HepG2 (cell line): Measurements from ENCODE around the gene NUAK2. TPM values are rescaled to one million over a fixed set of nuclear protein-coding genes. Genes with fewer than 3 reads are reported as not detected.
A peak's percentile ranks its signal among the peaks of the same experiment; 100 is the strongest.

Experiments
- BRD4 ChIP-seq: sonication (generic); formaldehyde crosslinking; IDR thresholded peaks from 2 replicates; pipeline ENCODE4 v1.4.0; 2020; ENCODE audit warnings: missing genetic modification reagents
- CCAR2 ChIP-seq: fragments of 200-400 bp; formaldehyde crosslinking; optimal IDR thresholded peaks from 2 replicates; pipeline ENCODE3; 2018; ENCODE audit warnings: low read depth, mild to moderate bottlenecking, low read length, moderate library complexity
- IKZF1 ChIP-seq: fragments of 450-650 bp; IDR thresholded peaks from 2 replicates; pipeline ENCODE4 v1.7.1; 2016
- JUND ChIP-seq: sonication (generic); formaldehyde crosslinking; IDR thresholded peaks from 2 replicates; pipeline ENCODE4 v1.8.0; 2022; ENCODE audit warnings: mild to moderate bottlenecking, missing genetic modification reagents
- KDM4B ChIP-seq: sonication (generic); formaldehyde crosslinking; IDR thresholded peaks from 2 replicates; pipeline ENCODE4 v1.4.0; 2020; ENCODE audit warnings: missing genetic modification reagents
- LCORL ChIP-seq, 2 experiments: fragments of 450-650 bp in 1 of 2; sonication (generic) in 1 of 2; formaldehyde crosslinking in 1 of 2; IDR thresholded peaks; 2 replicates each; pipeline versions ENCODE4 v1.5.0 to v1.6.1; 2017 to 2020; ENCODE audit warnings: antibody characterized with exemption in 1 of 2, missing genetic modification reagents in 1 of 2
- PHF20 ChIP-seq: sonication (generic); formaldehyde crosslinking; IDR thresholded peaks from 2 replicates; pipeline ENCODE4 v1.5.0; 2020; ENCODE audit warnings: mild to moderate bottlenecking, missing genetic modification reagents
- PLRG1 ChIP-seq: fragments of 450-650 bp; conservative IDR thresholded peaks from 2 replicates; pipeline ENCODE4 v1.6.1; 2016
- PRDM4 ChIP-seq: sonication (generic); formaldehyde crosslinking; IDR thresholded peaks from 2 replicates; pipeline ENCODE4 v1.9.0; 2021; ENCODE audit warnings: missing genetic modification reagents, borderline replicate concordance
- RFX3 ChIP-seq: IDR thresholded peaks from 2 replicates; pipeline ENCODE4 v1.6.1; 2016; ENCODE audit warnings: missing biosample characterization, missing genetic modification reagents
- SIX1 ChIP-seq: sonication (generic); formaldehyde crosslinking; IDR thresholded peaks from 2 replicates; pipeline ENCODE4 v1.4.0; 2020; ENCODE audit warnings: missing genetic modification reagents, borderline replicate concordance
- SKIL ChIP-seq: sonication (generic); formaldehyde crosslinking; IDR thresholded peaks from 2 replicates; pipeline ENCODE4 v1.8.0; 2022; ENCODE audit warnings: missing genetic modification reagents, mild to moderate bottlenecking, moderate library complexity, borderline replicate concordance
- TARDBP ChIP-seq: sonication (generic); formaldehyde crosslinking; IDR thresholded peaks from 2 replicates; pipeline ENCODE4 v1.8.0; 2022; ENCODE audit warnings: mild to moderate bottlenecking, missing genetic modification reagents
- TERF1 ChIP-seq: sonication (generic); formaldehyde crosslinking; IDR thresholded peaks from 2 replicates; pipeline ENCODE4 v1.8.0; 2022; ENCODE audit warnings: mild to moderate bottlenecking, missing genetic modification reagents, moderate library complexity
- U2AF2 ChIP-seq: fragments of 200-400 bp; formaldehyde crosslinking; IDR thresholded peaks from 2 replicates; pipeline ENCODE4 v1.6.1; 2017; ENCODE audit warnings: low read depth, mild to moderate bottlenecking, low read length
- USF2 ChIP-seq, 2 experiments: sonication (generic) in 1 of 2; formaldehyde crosslinking in 1 of 2; IDR thresholded peaks; 2 replicates each; pipeline versions ENCODE4 v1.5.1 to v1.6.1; 2011 to 2020; ENCODE audit warnings: borderline replicate concordance in 1 of 2, low read depth in 1 of 2, low read length in 1 of 2, mild to moderate bottlenecking in 1 of 2, missing genetic modification reagents in 1 of 2, moderate library complexity in 1 of 2
- ZBTB21 ChIP-seq: sonication (generic); formaldehyde crosslinking; IDR thresholded peaks from 2 replicates; pipeline ENCODE4 v1.4.0; 2020; ENCODE audit warnings: missing genetic modification reagents
- ZBTB39 ChIP-seq: sonication (generic); formaldehyde crosslinking; IDR thresholded peaks from 2 replicates; pipeline ENCODE4 v1.5.0; 2020; ENCODE audit warnings: missing genetic modification reagents
- ZFP62 ChIP-seq: sonication (generic); formaldehyde crosslinking; IDR thresholded peaks from 2 replicates; pipeline ENCODE4 v1.4.0; 2020; ENCODE audit warnings: missing genetic modification reagents
- ZNF839 ChIP-seq: sonication (generic); formaldehyde crosslinking; IDR thresholded peaks from 2 replicates; pipeline ENCODE4 v1.4.0; 2020; ENCODE audit warnings: missing genetic modification reagents, mild to moderate bottlenecking, borderline replicate concordance
- polyA plus RNA-seq, 8 experiments: library from polyadenylated mRNA; depleted of rRNA in 3 of 8; stranded (reverse) in 7 of 8; unstranded in 1 of 8; fragments of >200 nt; fragmentation: Illumina TruSeq in 4 of 8; extraction: Trizol in 4 of 8; gene quantifications; 2 replicates each; pipeline versions ENCODE4 v1.2.1 to v1.2.3, GENCODE V29; 2011 to 2016; ENCODE audit warnings: low read depth in 4 of 8, missing spikeins in 1 of 8, mixed read lengths in 1 of 8; ENCODE audit not compliant: insufficient read depth in 1 of 8
- total RNA-seq, 5 experiments: library from RNA; depleted of rRNA; stranded (reverse); fragments of >200 nt; fragmentation: Illumina TruSeq; extraction: Trizol; gene quantifications; 2 replicates each; pipeline ENCODE4 v1.2.3, GENCODE V29; 2016; ENCODE audit warnings: low read depth in 1 of 5

The NUAK2 gene
- total and polyA plus RNA-seq, 2 of the 13 experiments (the other 11 are each of a cell fraction or from before 2014, with no cell fraction given) = 0.75 to 1.1 TPM

GRCh38 chr1:205317311-205317917, 4.1 kb downstream of the NUAK2 start (continued):
- TF ChIP-seq PHF20 (CRISPR knock-in tag) = no peak
- 0 out of 2 replicates have a peak, but pooled peaks have one; percentile 55 for TF ChIP-seq LCORL (IDR thresholded peaks at IDR 0.05)
- peak; percentile 82 for TF ChIP-seq LCORL (CRISPR knock-in tag; IDR thresholded peaks at IDR 0.05)
- no peak for TF ChIP-seq SKIL (CRISPR knock-in tag)
- no peak for TF ChIP-seq USF2 (IDR thresholded peaks at IDR 0.05; ENCODE audit: low read depth, low read length)
- no peak for TF ChIP-seq USF2 (CRISPR knock-in tag; IDR thresholded peaks at IDR 0.05; ENCODE audit: borderline replicate concordance)
- TF ChIP-seq CCAR2 = no peak
- TF ChIP-seq IKZF1 = no peak
- TF ChIP-seq SIX1 (CRISPR knock-in tag) = no peak
- no peak for TF ChIP-seq JUND
- no peak for TF ChIP-seq ZNF839 (CRISPR knock-in tag)
- no peak for TF ChIP-seq TERF1
- TF ChIP-seq BRD4 (CRISPR knock-in tag) = no peak
- no peak for TF ChIP-seq U2AF2
- TF ChIP-seq RFX3 (CRISPR knock-in tag) = no peak
- TF ChIP-seq ZBTB21 (CRISPR knock-in tag) = no peak
- no peak for TF ChIP-seq TARDBP (CRISPR knock-in tag)
- 0 out of 2 replicates have a peak, but pooled peaks have one; percentile 16 for TF ChIP-seq KDM4B (CRISPR knock-in tag)
- no peak for TF ChIP-seq PLRG1
- TF ChIP-seq PRDM4 (CRISPR knock-in tag) = no peak
- no peak for TF ChIP-seq ZFP62 (CRISPR knock-in tag)
- TF ChIP-seq ZBTB39 (CRISPR knock-in tag) = 0 out of 2 replicates have a peak, but pooled peaks have one; percentile 54
